ENCODE results near the gene PTPN20.

Gene PTPN20

DNA sequence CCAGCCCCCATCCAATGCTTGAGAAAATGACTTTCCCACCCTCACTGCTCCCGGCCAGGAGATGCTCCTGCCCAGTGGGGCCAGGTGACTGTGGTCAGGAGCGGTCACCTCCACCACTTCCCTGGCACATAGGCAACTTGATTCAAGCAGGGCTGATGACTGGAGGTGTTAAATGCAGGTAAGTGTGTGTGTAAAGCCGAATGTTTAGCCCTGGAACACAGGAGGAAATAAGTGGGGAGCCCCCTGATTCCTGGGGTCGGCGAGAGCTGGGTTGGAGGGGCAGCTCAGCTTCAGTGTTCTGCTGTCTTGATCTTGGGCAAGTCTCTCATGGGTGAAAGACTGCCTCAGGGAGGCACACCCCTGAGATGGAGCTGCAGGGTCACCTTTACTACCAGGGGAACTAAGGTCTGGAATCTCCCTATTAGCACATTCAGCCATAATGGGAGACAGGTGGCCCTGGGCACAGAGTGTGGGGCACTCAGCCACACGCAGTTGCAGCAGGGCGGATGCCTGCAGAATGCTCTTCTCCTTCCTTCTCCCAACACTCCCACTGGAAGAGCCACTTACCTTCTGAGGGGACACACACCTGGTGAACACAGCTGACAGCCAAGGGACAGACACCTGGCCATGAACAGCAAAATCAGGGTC, 124.1 kb downstream of the PTPN20 start:
- DNase-seq (ENCODE audit: low read depth) = no peak

DNA sequence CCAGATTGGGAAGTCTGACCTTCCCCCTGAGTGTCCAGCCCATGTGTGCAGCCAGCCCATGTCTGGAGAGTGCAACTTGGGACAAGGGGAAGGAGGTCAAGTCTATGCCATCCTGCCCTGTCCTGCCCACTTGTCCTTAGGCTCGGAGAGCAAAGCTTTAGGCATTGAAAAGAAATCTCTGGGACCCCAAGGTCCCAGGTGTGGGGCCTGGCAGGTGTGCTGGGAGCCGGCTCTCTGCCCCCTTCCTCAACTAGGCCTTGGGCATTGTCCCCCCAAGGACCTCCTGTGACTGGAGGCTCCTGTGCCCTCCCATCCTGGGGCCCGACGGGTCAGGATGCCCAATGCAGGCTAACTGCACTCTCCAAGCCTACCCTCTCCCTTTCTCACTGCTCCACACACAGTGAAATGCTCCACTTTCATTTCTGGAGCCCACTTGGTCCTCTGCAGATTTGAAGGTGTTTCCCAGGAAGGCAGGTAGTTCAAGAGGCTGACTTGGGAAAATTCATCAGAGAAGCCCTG, 124.7 kb downstream of the PTPN20 start:
- DNase-seq (ENCODE audit: low read depth) = no peak

DNA sequence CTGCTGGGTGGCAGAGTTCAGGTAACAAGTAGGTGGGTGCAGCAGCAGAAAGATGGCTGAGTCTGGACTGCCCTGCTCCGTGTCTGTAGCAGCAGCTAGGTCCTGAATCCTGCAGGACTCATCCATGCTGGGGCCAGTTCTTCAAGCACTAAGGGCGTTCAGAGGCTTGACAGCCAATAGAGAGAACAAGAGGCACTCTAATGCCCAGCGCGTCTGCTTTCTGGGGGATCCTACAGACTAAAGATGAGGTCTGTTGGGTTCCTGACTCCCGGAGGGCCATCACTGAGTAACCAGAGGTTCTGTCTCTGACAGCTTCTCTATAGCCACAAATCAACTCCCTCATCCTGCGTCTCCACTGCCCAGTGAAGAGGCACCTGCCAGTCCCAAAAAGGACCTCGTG, 125.5 kb downstream of the PTPN20 start:
- no peak for DNase-seq (ENCODE audit: low read depth)

DNA sequence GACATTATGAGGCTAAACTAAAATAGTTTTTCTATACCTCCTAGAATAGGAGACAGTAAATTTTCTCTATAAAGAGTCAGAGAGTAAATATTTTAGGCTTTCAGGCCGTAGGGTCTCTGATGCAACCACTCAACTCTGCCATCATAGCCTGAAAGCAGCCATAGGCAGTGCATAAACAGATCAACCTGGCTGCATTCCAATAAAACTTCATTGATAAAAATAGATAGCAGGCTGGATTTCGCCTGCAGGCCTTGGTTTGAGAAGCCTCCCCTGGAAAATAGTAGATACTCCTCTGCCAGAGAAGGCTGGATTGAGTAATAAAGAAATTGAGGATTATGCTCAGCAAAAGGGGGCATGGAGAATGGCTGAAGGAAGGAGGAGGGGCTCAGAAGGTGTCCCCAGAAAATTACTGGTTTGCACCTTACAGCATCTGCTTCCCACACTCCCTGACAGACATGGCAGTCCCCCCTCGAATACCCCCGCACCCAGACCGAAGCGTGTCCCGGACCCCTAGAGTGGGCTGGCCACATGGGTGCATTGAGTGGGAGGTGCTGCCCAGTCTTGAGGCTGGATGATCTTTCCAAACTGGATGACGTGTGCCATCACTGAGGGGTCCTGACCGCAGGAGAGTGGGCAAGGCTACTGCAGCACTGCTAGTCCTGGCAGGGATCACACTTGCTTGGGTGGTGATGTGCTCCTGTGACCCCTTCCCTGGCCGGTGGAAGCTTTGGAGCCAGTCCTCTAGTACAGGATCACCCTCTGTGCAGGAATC, 126.6 kb downstream of the PTPN20 start:
- no peak for DNase-seq (ENCODE audit: low read depth)

DNA sequence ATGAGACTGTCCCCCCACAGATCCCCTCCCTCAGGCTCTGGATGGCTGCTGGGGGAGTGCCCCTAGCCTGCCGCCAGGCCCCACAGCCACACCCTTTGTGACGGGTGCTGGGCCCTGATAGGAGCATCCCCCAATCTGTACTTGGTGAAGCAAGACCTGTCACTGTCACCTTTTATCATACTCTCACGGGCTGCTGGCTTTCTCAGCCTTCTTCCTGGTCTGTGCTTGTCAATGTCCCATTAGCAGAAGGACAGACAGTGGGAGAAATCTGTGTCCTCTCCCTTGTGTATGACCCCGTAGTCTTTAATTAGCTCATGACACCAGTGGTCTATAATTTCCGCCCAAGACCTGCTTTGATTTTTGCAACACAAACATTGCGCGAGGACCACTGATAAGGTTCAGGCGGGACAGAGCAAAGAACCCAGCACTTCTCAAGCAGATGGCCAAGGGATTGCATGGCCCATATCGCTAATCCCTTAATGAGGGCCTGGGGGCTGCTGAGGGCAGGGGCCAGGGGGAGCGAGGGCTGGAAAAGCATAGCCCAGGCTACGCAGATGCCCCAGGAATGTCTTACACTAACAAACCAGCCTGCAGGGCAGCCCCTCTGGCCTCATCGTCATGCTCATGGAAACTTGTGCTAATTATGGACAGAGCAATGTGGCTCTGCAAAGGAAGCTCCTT, 127.8 kb downstream of the PTPN20 start:
- DNase-seq (ENCODE audit: low read depth) = no peak

DNA sequence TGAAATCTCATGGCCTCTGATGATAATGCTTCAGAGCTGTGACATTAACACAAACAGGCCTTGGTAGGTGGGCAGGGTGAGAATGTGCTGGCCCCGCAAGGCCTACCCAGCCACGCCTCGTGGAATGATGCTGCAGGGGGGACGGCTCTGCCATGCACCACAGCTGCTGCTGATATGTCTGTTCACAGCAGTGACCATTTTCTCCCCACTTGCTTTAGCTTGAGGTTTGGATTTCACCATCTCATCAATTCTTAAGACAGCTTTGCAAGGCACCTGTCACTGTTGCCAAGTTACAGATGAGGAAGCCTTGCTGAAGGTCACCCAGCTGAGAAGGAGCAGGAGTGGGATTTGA, 128.3 kb downstream of the PTPN20 start:
- no peak for DNase-seq (ENCODE audit: low read depth)

DNA sequence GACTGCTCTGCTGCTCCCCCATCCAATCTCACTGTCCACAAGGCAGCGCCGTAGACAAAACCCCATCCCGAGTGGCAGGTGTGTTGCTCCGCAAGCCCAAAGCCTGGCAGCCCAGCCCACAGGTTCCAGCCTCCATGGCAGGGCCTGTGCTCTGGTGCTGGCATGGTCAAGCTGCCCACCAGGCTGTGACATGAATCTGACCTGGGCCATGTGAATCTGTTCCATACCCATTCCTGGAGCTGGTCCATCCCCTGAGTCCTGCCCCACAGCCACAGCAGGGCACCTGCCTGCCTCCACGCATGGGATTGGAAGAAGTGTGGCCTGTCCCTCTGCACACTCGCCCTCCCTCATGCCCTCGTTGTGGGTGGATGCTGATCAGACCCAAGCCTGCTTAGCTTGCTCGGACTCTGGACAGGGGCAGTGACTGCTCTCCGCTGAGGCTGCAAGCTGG, 128.8 kb downstream of the PTPN20 start:
- no peak for DNase-seq (ENCODE audit: low read depth)

DNA sequence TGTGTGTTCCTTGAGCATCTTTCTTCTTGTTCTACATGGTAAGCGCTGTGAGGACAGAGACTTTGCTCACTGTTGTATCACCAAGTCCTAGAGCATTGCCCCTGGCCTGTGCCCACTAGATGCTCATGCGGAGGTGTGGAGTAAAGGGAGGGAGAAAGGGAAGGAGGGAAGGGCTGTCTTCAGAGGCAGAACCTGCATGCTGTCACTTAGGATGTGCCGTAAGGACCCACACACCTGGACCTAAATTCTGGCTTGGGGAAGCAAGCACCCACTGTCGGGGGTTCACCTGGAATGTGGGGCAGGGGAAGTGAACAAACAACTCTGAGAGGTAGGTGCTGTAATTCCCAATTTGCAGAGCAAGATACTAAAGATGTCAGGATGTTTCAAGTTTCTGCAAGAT, 129.5 kb downstream of the PTPN20 start:
- DNase-seq (ENCODE audit: low read depth) = no peak

DNA sequence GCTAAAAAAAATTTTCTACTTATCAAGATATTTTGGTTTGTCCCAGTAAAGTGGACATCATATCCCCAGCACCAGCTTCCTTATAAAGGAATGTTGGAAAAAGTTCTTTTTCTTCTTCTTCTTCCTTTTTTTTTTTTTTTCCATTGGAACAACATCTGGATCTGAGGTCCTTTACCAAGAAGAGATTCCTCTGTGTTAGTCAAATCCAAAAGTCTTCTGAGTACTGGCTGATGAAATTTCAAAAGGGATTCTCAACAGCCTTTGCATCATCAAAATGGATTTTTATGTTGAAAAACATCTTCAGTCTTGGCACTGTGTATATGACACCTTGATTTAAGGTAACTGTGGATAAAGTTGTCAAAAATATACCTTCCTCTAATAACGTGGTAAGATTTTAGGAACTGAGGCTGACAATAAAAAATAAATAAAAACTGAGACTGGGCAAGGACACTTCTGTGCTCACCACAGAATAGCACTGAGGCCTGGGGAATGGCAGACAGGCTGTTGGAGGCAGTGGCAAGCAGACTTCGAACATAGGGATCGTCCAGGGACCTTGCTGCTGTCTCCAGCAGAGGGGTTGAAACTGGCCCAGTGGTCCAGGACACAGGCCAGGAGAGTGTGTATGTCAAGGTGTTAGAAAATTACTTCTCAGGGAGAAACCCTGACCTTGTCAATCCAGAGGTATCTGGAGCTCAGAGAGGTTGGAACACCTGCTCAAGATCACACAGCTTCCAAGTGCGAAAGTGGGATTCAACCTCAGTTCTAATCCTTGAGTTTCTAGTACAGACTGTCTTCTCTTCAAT, 130.4 kb downstream of the PTPN20 start:
- no peak for DNase-seq (ENCODE audit: low read depth)

DNA sequence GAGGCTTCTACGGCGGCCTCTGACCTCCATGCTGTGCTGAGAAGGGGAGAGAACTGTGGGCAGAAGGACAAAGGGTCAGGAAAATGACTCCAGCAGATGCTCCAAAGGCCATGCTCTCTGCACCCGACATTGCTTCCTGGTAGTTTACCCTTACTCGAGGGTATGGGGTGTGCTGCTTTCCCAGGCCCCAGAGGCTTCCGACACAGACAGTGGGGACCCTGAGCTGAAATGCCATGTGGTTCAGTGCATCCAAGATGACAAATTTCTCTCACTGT, 130.9 kb downstream of the PTPN20 start:
- DNase-seq (ENCODE audit: low read depth) = no peak

DNA sequence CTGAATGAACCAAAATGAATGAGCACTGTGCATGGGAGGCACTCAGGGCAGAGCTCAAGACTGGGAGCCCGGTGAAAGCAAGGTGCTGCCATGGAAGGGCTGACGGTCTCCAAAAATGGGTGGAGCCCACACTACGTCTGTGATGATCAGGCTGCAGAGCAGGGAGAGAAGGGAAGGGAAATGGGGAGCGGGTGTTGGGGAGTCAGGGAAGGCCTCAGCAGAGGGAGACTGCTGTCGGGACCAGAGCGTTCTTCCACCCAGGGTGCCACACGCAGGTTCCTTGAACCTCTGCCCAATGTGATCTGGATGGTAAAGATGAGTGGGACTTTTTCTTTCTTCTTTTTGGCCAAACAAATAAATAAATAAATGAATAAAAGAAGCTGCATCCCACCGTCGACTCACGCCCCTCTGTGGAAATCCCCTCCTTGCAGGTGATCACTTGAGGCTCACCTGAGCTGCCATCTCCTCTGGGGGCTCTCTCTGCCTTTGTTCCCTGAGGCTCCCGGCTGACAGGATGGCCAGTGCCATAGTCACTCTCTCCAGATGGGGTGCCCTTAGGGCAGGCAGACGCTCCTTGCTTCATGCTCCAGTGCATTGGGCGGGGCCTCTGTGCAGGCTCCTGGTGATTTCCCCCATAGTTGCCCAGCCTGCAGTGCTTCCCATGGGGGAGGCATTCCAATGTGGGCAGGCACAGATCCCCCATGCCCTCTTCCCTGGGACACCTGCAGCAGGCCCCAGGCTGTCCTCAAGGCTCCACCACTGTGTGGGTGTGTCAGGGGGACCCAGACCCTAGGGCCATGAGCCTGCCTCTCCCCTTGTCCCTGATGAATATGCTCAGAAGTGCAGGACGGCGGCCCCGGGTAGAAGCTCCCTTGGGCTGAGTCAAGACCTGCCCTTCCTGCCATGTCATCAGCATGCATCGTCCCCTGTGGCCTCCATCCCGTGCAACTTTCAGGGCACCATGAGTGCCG, 131.8 kb downstream of the PTPN20 start:
- DNase-seq (ENCODE audit: low read depth) = no peak

DNA sequence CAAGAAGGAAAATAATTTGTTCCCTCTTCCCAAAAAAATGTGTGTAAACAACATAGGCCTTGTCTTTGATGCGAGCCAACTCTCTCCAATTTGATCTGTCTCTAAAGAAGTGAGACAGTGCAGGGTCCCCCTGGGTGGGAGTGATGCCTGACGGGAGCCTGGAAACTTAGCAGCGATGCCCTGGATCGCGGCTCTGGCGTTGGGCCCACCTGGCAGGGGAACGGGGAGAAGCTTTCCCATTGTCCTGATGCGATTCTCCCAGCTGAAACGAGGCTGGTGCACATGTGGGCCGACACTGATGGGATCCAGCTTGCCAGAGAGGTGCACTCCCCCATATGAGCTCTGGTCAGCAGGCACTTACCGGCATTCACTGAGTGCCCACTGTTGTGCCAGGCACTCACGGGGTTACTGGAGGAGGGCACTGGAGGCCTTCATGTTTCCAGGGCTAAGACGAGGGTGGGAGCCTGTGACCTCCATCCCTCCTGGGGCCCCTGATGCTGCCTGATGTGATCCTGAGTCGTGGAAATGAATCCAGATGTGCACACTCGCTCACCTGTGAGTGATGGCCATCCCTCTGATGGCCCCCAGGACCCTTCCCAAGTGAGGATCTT, 132.8 kb downstream of the PTPN20 start:
- DNase-seq (ENCODE audit: low read depth) = no peak

DNA sequence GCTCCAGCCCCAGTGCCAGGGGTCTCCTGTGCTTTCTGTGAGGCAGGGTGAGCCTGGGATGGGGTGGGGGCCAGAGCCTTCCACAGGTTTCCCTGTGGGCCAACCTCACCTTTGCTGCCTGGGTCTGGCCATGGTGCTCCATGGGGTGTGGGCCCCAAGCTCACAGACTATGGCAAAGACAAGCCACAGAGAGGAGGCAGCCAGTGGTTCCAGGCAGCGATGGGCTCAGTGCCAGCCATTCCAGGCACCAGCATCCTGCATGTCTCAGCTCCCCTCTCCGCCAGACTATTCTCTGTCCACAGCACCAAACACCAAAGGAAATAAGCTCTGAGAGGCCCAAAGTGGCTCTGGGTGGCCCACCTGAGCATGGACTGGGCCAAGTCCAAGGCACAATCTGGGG, 133.5 kb downstream of the PTPN20 start:
- DNase-seq (ENCODE audit: low read depth) = no peak

DNA sequence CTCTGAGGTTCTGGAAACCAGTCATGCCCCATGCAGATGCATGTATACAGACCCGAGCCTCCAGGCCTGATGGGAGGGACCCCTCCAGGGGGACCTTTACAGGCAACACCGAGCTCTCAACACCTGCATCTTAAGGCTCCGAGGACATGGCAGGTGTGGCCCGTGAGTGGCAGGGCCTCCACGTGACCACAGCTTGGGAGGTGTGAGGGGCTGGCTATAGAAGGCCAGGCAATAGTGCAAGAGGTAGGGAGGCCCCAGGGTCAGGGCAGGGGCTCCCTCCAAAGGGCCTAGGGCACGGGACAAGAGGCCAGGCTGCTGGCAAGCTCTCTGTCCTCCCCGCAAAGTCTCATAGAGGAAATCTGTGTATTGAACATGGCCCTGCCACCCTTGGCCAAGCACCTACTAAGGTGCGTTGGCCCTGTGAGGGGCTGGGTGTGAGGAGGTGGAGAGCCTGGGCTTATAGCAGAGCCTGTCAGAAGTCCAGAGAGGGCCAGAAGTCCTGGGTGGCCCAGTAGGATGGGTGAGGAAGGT, 134.2 kb downstream of the PTPN20 start:
- no peak for DNase-seq (ENCODE audit: low read depth)

DNA sequence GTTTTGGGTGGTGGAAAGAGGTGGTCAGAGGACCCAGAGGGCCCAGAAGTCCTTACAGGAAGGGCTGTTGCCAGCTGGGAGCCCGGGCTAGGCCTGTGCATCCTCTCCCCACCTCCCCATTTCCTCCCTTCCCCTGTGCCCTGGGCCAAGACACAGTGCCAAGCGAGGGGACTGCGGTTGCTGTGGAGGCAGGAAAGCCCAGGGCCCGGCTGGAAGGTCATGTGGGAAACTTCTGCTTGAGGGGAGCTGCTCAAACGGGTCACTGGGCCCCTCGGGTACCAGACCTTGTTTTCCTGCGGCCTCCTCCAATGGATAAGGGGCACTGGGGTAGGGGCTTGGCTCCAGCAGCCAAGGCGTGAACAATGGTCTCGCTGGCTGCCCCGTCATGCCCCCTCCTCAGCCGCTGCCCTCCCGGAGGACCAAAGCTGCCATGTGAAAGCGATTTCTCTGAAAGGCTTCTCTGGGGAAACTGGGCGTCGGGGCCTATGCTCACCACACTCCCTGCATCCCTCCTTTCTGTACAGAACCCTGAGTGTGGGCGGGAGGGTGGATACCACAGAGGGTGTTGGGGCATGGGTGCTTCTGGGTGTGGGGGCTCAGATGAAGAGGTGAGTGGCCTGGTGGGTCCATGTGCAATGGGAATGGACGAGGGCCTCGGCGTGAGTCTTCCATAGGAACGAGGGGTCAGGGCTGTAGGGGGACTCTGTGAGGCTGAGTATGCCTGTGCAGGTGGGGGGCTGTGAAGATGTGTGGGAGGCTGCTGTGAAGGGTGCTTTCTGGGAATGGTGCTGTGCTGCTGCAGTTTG, 135.3 kb downstream of the PTPN20 start:
- no peak for DNase-seq (ENCODE audit: low read depth)

DNA sequence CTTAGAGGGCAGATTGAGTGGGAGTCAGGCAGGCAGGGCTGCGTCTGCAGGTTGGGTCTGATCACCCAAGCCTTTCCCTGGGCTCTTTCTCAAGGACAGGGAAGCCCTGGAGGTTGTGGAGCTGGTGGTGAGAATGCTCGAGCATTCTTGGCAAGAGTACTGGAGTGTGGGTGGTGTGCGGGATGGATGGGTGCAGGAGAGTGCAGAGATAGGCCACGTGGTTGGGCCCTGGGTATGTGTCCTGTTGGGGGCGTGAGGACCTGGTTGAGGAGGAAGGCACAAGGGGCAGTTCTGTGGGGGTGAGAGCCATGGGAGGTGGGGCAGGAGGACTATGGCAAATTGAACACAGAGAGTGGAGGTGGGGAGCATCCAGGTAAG, 135.9 kb downstream of the PTPN20 start:
- no peak for DNase-seq (ENCODE audit: low read depth)

DNA sequence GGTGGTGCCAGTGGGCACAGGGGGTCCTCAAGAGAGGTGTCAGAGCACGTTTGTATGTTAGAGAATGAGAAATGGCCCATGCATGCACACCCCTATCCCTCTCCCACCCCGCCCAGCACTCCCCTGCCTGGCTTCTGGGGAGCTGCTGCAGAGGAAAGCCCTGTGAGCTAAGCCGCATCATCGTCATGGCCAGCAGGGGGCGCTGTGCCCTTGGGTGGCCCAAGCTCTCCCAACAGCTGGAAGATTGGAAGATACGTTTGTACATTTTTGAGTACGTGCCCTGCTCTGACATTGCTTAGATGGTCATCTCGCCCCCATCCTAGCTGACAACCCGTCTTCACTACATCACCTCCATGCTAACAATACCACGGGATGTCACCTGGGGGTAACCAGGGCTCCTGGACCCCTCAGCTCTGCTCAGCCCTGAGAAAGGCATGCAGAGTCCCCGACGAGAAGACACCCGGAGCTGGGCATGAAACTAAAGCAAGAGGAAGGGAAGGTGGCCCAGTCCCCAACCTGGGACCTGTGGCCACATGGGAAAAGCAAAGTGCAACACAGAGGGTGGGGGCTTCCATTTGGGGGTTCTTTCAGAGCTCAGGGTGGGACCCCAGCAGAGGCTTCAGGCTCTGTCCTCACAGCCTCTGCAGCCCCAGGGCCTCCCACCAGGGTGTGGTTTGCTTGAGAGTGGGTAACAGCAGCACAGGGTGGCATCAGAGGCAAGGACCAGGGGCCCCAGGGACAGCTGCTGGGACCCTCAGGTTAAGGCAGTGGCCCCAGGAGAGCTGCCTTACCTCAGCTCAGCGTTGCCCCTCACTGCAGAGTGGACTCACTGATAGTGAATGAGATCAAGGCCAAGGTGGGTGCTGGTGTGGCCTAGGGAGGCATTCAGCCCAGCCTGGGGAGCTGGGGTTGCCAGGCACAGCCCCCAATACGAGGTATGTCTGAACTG, 136.6 kb downstream of the PTPN20 start:
- peak; percentile 66 for DNase-seq (ENCODE audit: low read depth)

DNA sequence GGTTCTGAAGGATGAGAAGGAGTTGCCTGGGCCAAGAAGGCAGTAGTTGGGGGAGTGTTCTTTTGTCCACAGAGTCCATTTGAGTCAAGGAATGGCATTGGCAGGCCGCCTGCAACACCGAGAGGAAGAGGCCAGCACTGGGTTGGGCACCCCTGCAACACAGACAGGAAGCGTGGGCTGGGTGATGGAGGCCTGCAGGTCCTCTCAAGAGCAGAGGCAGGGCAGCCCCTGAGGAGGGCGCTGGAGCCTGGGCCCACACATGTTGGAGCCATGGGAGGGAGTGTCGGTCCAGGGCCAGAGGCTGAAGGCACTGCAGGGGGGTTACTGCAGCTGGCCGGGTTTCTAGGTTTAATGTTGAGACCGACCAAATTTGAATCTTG, 137.3 kb downstream of the PTPN20 start:
- DNase-seq (ENCODE audit: low read depth) = no peak
